ENCODE data around the gene PCGF1.
A peak's percentile ranks its signal among the peaks of the same experiment; 100 is the strongest.

The PCGF1 gene

DNA sequence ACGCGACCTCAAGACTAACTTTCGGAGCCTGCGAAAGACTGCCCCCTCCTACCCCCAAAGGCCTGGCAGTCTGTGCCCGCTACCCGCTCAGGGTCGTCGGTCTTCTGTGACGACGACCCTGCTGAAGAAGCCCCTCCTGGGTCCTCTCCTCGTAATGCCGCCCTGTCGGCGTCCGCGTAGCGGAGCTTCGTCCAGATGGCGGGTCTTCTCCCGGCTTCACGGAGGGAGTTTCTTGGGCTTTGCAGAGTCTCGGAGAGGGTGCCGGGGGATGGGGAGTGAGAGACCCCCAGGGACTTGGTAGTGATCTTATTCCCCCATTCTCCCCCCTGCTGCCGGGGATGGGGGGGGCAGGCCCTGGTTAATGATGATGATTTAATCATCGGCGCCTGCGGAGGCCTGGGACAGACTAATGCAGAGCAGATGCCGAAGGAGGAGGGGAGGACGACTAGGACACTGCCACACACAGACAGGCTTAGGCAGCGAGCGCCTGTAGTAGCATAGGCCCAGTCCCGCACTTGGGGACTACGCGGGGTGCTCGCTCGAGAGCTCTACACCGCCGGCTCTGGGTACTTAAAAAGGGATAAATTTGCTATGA lies 528 bp upstream of the PCGF1 start:
- H3K4me3 ChIP-seq (ENCODE audit: low read depth, low read length) = peak overlapping the region; percentile 85
- TF ChIP-seq, protein P1, sequence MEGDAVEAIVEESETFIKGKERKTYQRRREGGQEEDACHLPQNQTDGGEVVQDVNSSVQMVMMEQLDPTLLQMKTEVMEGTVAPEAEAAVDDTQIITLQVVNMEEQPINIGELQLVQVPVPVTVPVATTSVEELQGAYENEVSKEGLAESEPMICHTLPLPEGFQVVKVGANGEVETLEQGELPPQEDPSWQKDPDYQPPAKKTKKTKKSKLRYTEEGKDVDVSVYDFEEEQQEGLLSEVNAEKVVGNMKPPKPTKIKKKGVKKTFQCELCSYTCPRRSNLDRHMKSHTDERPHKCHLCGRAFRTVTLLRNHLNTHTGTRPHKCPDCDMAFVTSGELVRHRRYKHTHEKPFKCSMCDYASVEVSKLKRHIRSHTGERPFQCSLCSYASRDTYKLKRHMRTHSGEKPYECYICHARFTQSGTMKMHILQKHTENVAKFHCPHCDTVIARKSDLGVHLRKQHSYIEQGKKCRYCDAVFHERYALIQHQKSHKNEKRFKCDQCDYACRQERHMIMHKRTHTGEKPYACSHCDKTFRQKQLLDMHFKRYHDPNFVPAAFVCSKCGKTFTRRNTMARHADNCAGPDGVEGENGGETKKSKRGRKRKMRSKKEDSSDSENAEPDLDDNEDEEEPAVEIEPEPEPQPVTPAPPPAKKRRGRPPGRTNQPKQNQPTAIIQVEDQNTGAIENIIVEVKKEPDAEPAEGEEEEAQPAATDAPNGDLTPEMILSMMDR (IDR thresholded peaks at IDR 0.05; ENCODE audit: borderline replicate concordance, insufficient read depth, low read depth, low read length) = no peak

DNA sequence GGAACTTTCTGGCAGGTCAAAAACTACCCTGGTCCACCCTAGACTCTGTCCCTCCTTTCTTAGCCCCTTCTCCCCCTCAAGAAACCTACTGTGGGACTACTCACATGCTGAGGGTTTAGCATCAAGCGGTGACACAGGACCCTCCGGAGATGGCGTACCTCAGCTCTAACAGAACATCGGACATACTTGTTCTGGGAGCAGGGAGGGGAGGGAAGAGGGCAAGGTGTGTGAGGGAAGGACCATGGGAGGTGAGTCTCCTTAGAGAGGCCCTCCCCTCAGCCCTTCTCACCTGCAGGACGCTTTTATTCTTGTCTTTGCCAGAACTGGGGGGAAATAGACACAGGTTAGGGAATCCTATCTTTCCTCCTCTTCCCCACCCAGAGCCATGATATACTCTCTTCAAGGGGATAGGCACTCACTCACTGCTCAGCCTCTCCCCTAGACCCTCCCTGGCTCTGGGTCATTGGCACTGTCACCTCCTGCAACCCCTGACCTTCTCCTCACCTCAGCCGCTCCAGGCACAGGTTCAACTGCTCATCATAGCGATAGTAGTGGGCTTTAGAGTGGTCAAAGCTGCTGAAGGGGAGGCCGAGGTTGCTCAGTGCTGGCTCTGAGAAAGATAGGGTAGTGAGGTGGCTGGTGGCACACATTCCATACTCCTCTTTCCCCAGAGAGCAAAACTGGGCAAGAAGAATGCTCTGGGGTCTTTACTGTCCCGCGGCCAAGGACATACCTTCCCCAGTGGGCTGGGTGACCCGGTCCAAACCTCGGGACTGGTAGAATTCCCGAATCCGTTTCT lies 1.8 kb downstream of the PCGF1 start:
- TF ChIP-seq, protein P1 (IDR thresholded peaks at IDR 0.05; ENCODE audit: borderline replicate concordance, insufficient read depth, low read depth, low read length) = no peak
- H3K4me3 ChIP-seq (ENCODE audit: low read depth, low read length) = no peak overlapping the region

DNA sequence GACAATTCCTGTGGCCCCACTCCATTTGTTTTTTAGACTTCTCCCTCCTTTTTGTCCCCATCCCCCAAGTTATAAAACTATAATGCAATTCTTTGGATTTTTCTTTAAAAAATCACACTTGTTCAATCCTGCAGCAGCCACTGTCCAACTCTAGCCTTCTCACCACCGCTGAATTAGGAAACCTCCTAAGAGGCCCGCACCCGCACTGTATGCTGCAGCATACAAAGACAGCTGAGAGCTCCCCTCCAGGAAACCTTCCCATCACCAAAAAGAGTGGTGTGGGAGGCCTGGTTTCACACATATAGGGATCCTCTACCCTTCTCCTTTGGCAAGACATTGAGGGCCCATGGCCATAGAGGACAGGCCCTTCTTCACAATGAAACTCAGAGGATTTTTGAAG lies 2.9 kb downstream of the PCGF1 start:
- H3K4me3 ChIP-seq (ENCODE audit: low read depth, low read length) = no peak overlapping the region
- TF ChIP-seq, protein P1 (IDR thresholded peaks at IDR 0.05; ENCODE audit: borderline replicate concordance, insufficient read depth, low read depth, low read length) = no peak

DNA sequence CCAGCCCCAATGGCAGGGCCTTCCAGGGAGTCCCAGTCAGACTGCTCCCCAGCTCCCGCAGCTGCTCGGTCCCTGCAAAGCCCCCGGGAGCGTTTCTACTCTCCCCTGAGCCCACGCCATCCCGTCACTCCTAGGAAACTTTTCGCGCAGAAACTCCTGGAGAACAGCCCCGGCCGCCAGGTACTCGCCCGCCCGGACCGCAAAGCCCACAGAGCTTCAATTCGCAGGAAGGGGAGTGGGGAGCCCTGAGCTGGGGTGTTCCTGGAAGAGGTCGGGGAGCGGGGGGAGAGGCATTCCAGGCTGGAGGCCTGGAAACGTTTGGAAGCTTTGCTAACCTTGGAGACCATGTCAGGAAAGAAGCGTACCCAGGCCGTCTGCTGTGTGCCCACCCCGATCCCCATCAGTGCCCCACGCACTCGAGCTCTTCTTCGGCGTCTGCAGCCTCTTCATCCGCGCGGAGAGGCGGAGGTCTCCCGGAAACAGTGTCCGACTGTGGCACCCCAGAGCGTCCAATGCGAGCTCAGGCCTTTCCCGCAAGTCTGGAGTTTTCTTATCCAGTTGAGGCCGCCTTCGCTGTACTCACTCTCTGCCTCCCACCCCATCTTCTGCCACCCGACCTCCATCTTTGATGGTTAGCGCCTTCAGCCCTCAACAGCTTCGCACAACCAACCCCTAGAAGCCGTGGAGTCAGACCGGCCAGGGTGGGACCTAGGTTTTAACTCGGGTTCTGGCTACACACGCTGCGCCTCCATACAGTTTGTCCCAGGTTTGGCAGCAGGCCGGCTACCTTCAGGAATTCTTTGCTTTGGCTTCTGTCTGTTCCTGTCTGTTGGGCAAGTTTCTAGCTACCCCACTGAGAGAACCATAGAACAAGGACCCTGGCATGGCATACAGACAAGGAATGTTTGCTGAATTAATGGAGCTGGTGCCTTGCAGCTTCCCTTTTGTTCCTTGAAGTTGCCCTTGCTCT lies 3.7 kb downstream of the PCGF1 start:
- TF ChIP-seq, protein P1 (IDR thresholded peaks at IDR 0.05; ENCODE audit: borderline replicate concordance, insufficient read depth, low read depth, low read length) = no peak
- no peak overlapping the region for H3K4me3 ChIP-seq (ENCODE audit: low read depth, low read length)

DNA sequence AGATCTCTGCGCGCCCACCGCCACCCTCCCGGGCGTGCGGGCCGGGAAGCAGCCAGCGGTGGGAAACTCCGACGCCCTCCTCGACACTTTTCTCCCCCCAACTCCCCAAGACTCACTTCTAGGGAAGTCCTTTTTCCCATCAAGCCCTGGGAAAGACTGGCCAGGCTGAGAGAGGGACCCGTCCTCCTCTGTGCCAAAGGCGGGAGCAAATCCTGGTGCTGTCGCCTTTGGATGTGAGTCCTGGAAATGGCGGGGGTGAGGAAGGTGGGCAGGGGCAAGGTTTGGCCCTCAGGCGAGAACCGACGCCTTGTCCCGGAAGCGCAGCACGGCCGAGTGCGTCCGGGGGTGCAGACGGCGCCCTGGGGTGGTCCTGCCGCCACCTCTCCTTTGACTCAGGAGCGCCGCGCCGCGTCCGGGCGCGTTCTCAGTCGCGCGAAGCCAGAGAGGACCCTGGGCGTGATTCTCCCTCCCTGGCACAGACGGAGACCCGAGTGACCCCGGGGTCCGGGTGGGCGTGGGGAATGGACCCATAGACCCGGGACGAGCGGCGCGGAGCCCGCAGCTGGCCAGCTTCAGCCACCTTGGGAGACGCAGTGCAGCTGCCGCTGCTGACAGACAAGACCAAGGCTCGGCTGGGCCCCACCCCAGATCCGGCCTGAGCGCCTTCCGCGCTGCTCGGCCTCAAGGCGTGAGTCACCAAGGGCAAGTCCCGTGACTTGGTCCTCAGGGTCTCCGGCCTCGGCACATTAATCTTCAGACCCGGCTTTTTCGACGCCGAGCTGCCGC lies 4.6 kb downstream of the PCGF1 start:
- TF ChIP-seq, protein P1 (IDR thresholded peaks at IDR 0.05; ENCODE audit: borderline replicate concordance, insufficient read depth, low read depth, low read length) = peak; percentile 72

DNA sequence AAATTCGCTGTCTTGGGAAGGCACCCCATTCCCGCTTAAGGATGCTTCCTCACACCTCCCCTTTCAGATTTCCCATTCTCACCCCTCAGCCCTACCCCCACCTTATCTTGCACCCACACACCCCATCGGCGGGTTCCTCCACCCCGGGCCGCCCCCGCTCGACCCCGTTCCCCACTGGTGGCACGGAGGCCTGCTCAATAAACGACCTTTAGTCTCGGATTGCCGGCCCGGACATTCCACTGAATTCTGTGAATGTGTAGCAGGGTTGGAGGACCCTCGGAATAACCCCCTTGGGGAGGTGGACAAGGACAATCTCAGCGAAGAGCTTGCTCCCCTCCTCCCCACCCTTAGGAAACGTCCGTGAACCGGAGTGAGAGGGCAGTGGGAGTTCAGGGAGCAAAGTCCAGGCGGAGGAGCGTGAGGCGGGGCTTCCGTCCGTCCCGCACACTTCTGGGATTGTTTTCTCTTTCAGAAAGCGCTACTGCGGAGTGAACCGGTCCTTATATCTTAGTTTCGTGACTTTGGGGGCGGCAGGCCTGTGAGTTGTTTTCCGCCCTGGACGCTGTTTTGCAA lies 5.3 kb downstream of the PCGF1 start:
- H3K4me3 ChIP-seq (ENCODE audit: low read depth, low read length) = peak overlapping the region; percentile 50
- TF ChIP-seq, protein P1 (IDR thresholded peaks at IDR 0.05; ENCODE audit: borderline replicate concordance, insufficient read depth, low read depth, low read length) = no peak

More for the DNA sequence above, 4.6 kb downstream of the PCGF1 start:
- peak overlapping the region; percentile 50 for H3K4me3 ChIP-seq (ENCODE audit: low read depth, low read length)
